ENCODE measurements around the gene PAGR1.
A peak's percentile ranks its signal among the peaks of the same experiment; 100 is the strongest.
"Not testable (repeated sequence)": the region's sequence is repeated elsewhere in the genome, so short reads cannot be mapped to it uniquely, and the experiment has no call there.

PAGR1 gene

GRCh38 chr16:29812754-29813643, 3.0 kb upstream of the PAGR1 start:
- DNase-seq (ENCODE audit: low spot score): no peak

- DNase-seq (ENCODE audit: low spot score): no peak
Measured at GRCh38 chr16:29813644-29814562, 2.0 kb upstream of the PAGR1 start.

DNA sequence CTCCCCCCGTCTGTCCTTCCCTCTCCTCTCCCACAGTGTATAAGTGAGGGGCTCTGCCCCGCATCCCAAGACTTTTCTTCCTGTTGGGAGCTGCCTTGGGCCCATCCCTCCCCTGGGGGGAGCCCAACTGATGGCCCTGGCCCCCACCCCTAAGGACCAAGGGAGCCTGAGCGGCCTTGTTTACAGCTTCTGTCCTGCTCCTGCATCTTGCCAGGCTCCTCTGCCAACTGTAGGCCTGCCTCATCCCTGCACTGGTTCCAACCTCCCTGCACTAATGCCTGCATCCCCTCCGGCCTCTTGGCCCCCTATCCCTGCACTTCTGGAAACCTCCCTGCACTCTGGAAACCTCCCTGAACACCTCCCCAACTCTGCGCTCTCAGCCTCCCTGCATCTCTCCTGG, 1.4 kb upstream of the PAGR1 start:
- DNase-seq (ENCODE audit: low spot score): no peak

DNA sequence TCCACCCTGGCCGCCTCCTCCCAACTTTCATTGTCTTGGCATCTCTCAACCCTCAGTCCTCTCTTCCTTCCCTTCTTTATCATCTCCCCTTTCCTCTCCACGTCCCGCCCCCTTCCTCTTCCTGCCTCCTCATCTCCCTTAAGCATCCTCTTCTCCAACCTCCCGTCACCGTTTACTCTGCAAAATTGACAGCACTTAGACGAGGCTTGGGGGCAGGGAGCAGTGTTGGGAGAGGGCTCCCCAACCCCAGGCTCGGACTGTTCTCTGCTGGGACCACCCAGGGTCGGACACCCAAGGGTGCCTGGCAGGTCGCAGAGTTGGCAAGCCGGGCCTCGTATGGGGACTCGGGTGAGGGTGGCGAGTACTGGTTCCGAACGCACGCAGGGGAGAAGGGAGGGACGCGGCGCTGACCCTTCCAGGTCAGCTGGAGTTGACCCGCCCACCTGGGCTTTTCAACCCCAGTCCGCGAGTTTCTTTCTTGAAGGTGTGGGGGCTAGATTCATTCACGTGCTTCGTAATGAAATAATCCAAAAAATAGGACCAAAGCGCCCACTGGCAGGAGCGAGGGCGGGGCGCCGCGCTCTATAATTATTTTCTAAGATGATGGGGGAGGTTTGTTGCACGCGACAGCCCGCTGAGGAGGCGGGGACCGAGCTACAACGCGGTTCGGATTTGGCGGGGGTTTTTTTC, 775 bp upstream of the PAGR1 start:
- DNase-seq (ENCODE audit: low spot score): no peak

DNA sequence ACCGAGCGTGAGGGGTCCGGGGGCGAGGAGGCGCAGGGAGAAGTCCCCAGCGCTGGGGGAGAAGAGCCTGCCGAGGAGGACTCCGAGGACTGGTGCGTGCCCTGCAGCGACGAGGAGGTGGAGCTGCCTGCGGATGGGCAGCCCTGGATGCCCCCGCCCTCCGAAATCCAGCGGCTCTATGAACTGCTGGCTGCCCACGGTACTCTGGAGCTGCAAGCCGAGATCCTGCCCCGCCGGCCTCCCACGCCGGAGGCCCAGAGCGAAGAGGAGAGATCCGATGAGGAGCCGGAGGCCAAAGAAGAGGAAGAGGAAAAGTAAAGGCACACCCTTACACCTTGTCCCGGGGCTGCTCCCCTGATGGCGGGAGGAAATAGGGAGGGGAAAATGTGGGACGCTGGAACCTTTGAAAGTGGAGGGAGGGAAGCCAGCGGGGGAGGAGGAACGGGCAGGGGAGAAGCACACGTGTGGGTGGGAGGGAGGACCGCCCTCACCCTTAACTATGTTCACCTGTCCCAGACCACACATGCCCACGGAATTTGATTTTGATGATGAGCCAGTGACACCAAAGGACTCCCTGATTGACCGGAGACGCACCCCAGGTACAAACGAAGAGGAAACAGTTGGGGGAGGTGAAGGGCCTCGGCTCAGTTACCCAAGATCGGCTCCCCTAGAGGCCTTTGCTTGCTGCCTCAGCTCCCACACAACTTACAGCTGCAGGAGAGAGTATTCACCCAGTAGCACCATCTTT, 916 bp downstream of the PAGR1 start:
- peak; percentile 40 for DNase-seq (ENCODE audit: low spot score)

DNA sequence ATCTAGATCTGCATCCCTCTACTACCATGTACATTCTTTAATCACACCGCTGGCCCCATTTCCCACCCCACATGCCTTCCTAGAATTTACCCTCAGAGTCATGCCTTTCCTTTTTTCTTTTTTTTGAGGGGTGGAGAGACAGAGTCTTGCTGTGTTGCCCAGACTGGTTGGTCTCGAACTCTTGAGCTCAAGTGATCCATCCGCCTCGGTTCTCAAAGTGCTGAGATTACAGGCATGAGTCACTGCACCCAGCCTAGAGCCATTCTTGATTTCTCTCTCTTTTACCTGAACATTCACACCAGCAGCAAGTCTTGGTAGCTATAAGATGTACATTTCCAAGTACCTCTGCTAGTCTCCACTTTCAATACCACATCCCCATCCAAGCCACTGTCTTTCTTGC, 2.1 kb downstream of the PAGR1 start:
- no peak for DNase-seq (ENCODE audit: low spot score)

DNA sequence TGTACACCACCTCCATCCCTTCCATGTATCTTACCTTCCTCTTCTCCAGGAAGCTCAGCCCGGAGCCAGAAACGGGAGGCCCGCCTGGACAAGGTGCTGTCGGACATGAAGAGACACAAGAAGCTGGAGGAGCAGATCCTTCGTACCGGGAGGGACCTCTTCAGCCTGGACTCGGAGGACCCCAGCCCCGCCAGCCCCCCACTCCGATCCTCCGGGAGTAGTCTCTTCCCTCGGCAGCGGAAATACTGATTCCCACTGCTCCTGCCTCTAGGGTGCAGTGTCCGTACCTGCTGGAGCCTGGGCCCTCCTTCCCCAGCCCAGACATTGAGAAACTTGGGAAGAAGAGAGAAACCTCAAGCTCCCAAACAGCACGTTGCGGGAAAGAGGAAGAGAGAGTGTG, 3.6 kb downstream of the PAGR1 start:
- DNase-seq (ENCODE audit: low spot score): no peak

- DNase-seq (ENCODE audit: low spot score): peak; percentile 45
Measured at GRCh38 chr16:29820271-29820701, 4.3 kb downstream of the PAGR1 start, which contains the start of gene MVP. Gene MVP (plus strand): TSS chr16:29820462. CDS start chr16:29830550, 10,088 bp downstream.

GRCh38 chr16:29820730-29821642, 5.0 kb downstream of the PAGR1 start:
- no peak for DNase-seq (ENCODE audit: low spot score)

GRCh38 chr16:29821643-29822115, 5.7 kb downstream of the PAGR1 start:
- DNase-seq (ENCODE audit: low spot score): no peak

- DNase-seq (ENCODE audit: low spot score): no peak
Measured at GRCh38 chr16:29824589-29825144, 8.7 kb downstream of the PAGR1 start.

- DNase-seq (ENCODE audit: low spot score): no peak
Measured at GRCh38 chr16:29825145-29826044, 9.4 kb downstream of the PAGR1 start.

GRCh38 chr16:29826342-29826695, 10.4 kb downstream of the PAGR1 start:
- no peak for DNase-seq (ENCODE audit: low spot score)

DNA sequence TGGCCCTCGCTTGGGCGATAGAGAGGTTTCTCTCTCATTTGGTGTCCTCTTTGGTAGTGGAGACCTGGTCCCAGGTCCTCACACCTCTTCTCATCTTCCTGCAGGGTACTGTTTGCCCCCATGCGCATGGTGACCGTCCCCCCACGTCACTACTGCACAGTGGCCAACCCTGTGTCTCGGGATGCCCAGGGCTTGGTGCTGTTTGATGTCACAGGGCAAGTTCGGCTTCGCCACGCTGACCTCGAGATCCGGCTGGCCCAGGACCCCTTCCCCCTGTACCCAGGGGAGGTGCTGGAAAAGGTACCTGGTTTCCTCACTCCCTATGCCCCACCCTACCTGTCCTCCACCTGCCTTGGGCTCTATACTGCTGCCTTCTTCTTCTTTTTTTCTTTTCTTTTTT, 14.8 kb downstream of the PAGR1 start:
- no peak for DNase-seq (ENCODE audit: low spot score)

DNA sequence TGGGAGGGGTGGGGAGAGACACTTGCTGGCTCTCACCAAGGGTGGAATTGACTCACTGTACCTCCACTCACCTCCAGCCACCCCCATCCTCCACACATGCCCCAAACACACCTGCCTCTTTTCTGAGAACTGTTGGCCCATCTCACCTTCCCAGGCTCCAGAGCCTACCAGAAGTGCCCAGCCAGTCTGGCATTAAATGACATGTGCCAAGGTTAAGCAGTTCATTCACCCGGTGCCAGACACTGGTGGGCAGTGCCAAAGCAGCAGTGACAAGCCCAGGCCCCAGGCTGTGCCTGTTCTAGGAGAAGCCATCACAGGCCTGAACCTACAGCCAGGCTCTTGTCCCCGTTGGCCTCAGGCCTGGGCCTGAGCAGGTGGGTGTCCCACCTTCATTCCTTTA, 15.5 kb downstream of the PAGR1 start:
- DNase-seq (ENCODE audit: low spot score): no peak

DNA sequence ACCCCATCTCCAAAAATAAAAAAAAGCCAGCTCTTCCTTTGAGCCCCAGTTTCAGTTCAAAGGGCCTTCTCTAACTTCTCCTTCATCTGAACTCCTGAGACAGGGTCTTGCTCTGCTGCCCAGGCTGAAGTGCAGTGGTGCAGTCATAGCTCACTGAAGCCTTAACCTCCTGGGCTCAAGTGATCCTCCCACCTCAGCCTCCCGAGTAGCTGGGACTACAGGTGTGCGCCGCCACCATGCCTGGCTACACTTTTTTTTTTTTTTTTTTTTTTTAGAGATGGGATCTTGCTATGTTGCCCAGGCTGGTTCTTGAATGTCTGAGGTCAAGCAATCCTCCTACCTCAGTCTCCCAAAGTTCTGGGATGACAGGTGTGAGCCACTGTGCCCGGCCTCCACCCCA, 17.3 kb downstream of the PAGR1 start:
- not testable (repeated sequence) for DNase-seq (ENCODE audit: low spot score)

GRCh38 chr16:29834079-29834478, 18.1 kb downstream of the PAGR1 start:
- no peak for DNase-seq (ENCODE audit: low spot score)

- DNase-seq (ENCODE audit: low spot score): no peak
Measured at GRCh38 chr16:29835926-29836325, 20.0 kb downstream of the PAGR1 start.

GRCh38 chr16:29836623-29837022, 20.7 kb downstream of the PAGR1 start:
- no peak for DNase-seq (ENCODE audit: low spot score)
